HEK293 (cell line): ENCODE results near the gene ATP8B4.

Source experiments
- CTCF ChIP-seq: fragments of 450-650 bp; formaldehyde crosslinking; IDR thresholded peaks from 2 replicates; pipeline ENCODE4 v1.5.1; 2016; ENCODE audit warnings: missing biosample characterization, missing genetic modification characterization
- KLF10 ChIP-seq: fragments of 450-650 bp; IDR thresholded peaks from 2 replicates; pipeline ENCODE4 v1.5.1; 2018; ENCODE audit warnings: missing biosample characterization, mild to moderate bottlenecking, missing genetic modification characterization
- PATZ1 ChIP-seq: fragments of 450-650 bp; formaldehyde crosslinking; IDR thresholded peaks from 2 replicates; pipeline ENCODE4 v1.5.1; 2016; ENCODE audit warnings: missing biosample characterization, missing genetic modification characterization
- PBX3 ChIP-seq: sonication (generic); formaldehyde crosslinking; IDR thresholded peaks from 2 replicates; pipeline ENCODE4 v1.8.1; 2022; ENCODE audit warnings: mild to moderate bottlenecking, moderate library complexity, missing genetic modification reagents
- SETDB1 ChIP-seq: IDR thresholded peaks from one replicate; pipeline ENCODE4 v1.6.1; 2017; ENCODE audit warnings: mild to moderate bottlenecking, low read length, moderate library complexity, mixed read lengths; ENCODE audit not compliant: insufficient read length
- ZBTB1 ChIP-seq: fragments of 450-650 bp; formaldehyde crosslinking; IDR thresholded peaks from 2 replicates; pipeline ENCODE4 v1.5.1; 2016; ENCODE audit warnings: missing biosample characterization, missing genetic modification characterization
- ZNF140 ChIP-seq: fragments of 450-650 bp; formaldehyde crosslinking; IDR thresholded peaks from 2 replicates; pipeline ENCODE4 v1.5.1; 2016; ENCODE audit warnings: missing biosample characterization, missing genetic modification characterization
- ZNF416 ChIP-seq: fragments of 450-650 bp; formaldehyde crosslinking; IDR thresholded peaks from 2 replicates; pipeline ENCODE4 v1.5.1; 2016; ENCODE audit warnings: missing biosample characterization, missing genetic modification characterization
- ZNF747 ChIP-seq: fragments of 450-650 bp; formaldehyde crosslinking; IDR thresholded peaks from 2 replicates; pipeline ENCODE4 v1.5.1; 2016; ENCODE audit warnings: missing biosample characterization, missing genetic modification characterization

GRCh38 chr15:50109076-50109987 lies 9.7 kb downstream of the ATP8B4 start:
- TF ChIP-seq ZNF140 (no peak), SETDB1 (no peak), PATZ1 (tag by site-specific recombination) (no peak), ZNF416 (tag by site-specific recombination) (no peak), CTCF (tag by site-specific recombination) (no peak), ZBTB1 (tag by site-specific recombination) (no peak), PBX3 (no peak), KLF10 (tag by site-specific recombination) (no peak), ZNF747 (tag by site-specific recombination) (no peak)
